HEK293 (cell line): ENCODE results near the gene SLC25A25.

Experiments
- CTCF ChIA-PET: fragments of 350-600 bp; formaldehyde crosslinking; extraction: SDS; loops from one replicate; lab custom pipeline; 2021; ENCODE audit warnings: antibody characterized with exemption; lab: Yijun Ruan, JAX
- POLR2A ChIA-PET: fragments of 300-600 bp; formaldehyde crosslinking; extraction: SDS; loops from one replicate; lab custom pipeline; 2020; ENCODE audit warnings: antibody characterized with exemption, inconsistent platforms; lab: Yijun Ruan, JAX
- H3K27ac ChIP-seq: fragments of 200-500 bp; sonication (Bioruptor generic); 2 replicates; pipeline ENCODE4 v1.5.1; 2014; ENCODE audit warnings: low read depth, low read length, control low read depth, inconsistent platforms; ENCODE audit errors: extremely low read depth
- H3K36me3 ChIP-seq, 2 experiments: fragments of 200-500 bp in 1 of 2; sonication (Bioruptor generic) in 1 of 2; 1 replicate in 1 of 2; 2 replicates in 1 of 2; pipeline ENCODE4 v1.5.1; 2014 to 2017; ENCODE audit warnings: inconsistent platforms in 2 of 2, low read length in 2 of 2; ENCODE audit not compliant: control insufficient read depth in 2 of 2, insufficient read depth in 1 of 2
- H3K4me1 ChIP-seq: fragments of 200-500 bp; sonication (Bioruptor generic); 2 replicates; pipeline ENCODE4 v1.5.1; 2014; ENCODE audit warnings: mild to moderate bottlenecking, low read length, inconsistent platforms; ENCODE audit not compliant: control insufficient read depth, insufficient read depth
- H3K4me3 ChIP-seq: 2 replicates; pipeline ENCODE4 v1.5.1; 2011; ENCODE audit warnings: low read depth, mild to moderate bottlenecking, control low read depth, low read length, moderate library complexity
- H3K9me3 ChIP-seq: fragments of 200-500 bp; sonication (Bioruptor generic); 2 replicates; pipeline ENCODE4 v1.5.1; 2014; ENCODE audit warnings: low read depth, low read length, inconsistent platforms; ENCODE audit not compliant: control insufficient read depth, insufficient read depth
- ELK4 ChIP-seq: IDR thresholded peaks from 2 replicates; pipeline ENCODE4 v1.6.1; 2011; ENCODE audit warnings: mild to moderate bottlenecking, low read depth, low read length, borderline replicate concordance
- GLIS1 ChIP-seq: fragments of 450-650 bp; formaldehyde crosslinking; IDR thresholded peaks from 2 replicates; pipeline ENCODE4 v1.5.1; 2016; ENCODE audit warnings: missing biosample characterization, missing genetic modification characterization
- ZBTB1 ChIP-seq: fragments of 450-650 bp; formaldehyde crosslinking; IDR thresholded peaks from 2 replicates; pipeline ENCODE4 v1.5.1; 2016; ENCODE audit warnings: missing biosample characterization, missing genetic modification characterization
- ZEB2 ChIP-seq: fragments of 450-650 bp; formaldehyde crosslinking; IDR thresholded peaks from 2 replicates; pipeline ENCODE4 v1.5.1; 2016; ENCODE audit warnings: missing biosample characterization, missing genetic modification characterization
- ZNF121 ChIP-seq: fragments of 450-650 bp; formaldehyde crosslinking; IDR thresholded peaks from 2 replicates; pipeline ENCODE4 v1.5.1; 2016; ENCODE audit warnings: missing biosample characterization, missing genetic modification characterization
- ZNF140 ChIP-seq: fragments of 450-650 bp; formaldehyde crosslinking; IDR thresholded peaks from 2 replicates; pipeline ENCODE4 v1.5.1; 2016; ENCODE audit warnings: missing biosample characterization, missing genetic modification characterization
- ZNF19 ChIP-seq: fragments of 450-650 bp; formaldehyde crosslinking; IDR thresholded peaks from 2 replicates; pipeline ENCODE4; 2016; ENCODE audit warnings: missing biosample characterization, missing genetic modification characterization, low read depth
- ZNF335 ChIP-seq: fragments of 450-650 bp; formaldehyde crosslinking; conservative IDR thresholded peaks from 2 replicates; pipeline ENCODE4 v1.5.1; 2016; ENCODE audit warnings: missing biosample characterization, missing genetic modification characterization
- ZNF354C ChIP-seq: fragments of 450-650 bp; formaldehyde crosslinking; IDR thresholded peaks from 2 replicates; pipeline ENCODE4 v1.5.1; 2016; ENCODE audit warnings: missing biosample characterization, missing genetic modification characterization, low read depth, borderline replicate concordance
- ZNF37A ChIP-seq: fragments of 450-650 bp; IDR thresholded peaks from 2 replicates; pipeline ENCODE4 v1.5.1; 2018; ENCODE audit warnings: missing biosample characterization, missing genetic modification characterization
- ZNF423 ChIP-seq: fragments of 450-650 bp; formaldehyde crosslinking; IDR thresholded peaks from 2 replicates; pipeline ENCODE4 v1.5.1; 2016; ENCODE audit warnings: missing biosample characterization, missing genetic modification characterization
- ZNF426 ChIP-seq: fragments of 450-650 bp; formaldehyde crosslinking; IDR thresholded peaks from 2 replicates; pipeline ENCODE4 v1.5.1; 2017; ENCODE audit warnings: missing biosample characterization, missing genetic modification characterization, mild to moderate bottlenecking, inconsistent platforms, moderate library complexity
- ZNF433 ChIP-seq: fragments of 450-650 bp; formaldehyde crosslinking; IDR thresholded peaks from 2 replicates; pipeline ENCODE4 v1.5.1; 2016; ENCODE audit warnings: missing biosample characterization, missing genetic modification characterization, low read depth
- ZNF544 ChIP-seq: fragments of 450-650 bp; formaldehyde crosslinking; IDR thresholded peaks from 2 replicates; pipeline ENCODE4 v1.5.0; 2017; ENCODE audit warnings: missing biosample characterization, missing genetic modification characterization
- ZNF548 ChIP-seq: fragments of 450-650 bp; formaldehyde crosslinking; IDR thresholded peaks from 2 replicates; pipeline ENCODE4 v1.5.1; 2016; ENCODE audit warnings: missing biosample characterization, missing genetic modification characterization
- ZNF558 ChIP-seq: fragments of 450-650 bp; formaldehyde crosslinking; IDR thresholded peaks from 2 replicates; pipeline ENCODE4 v1.5.1; 2016; ENCODE audit warnings: missing biosample characterization, missing genetic modification characterization
- ZNF561 ChIP-seq: fragments of 450-650 bp; IDR thresholded peaks from 2 replicates; pipeline ENCODE4 v1.5.1; 2018; ENCODE audit warnings: missing biosample characterization, missing genetic modification characterization, borderline replicate concordance
- ZNF670 ChIP-seq: fragments of 450-650 bp; formaldehyde crosslinking; IDR thresholded peaks from 2 replicates; pipeline ENCODE4 v1.5.1; 2016; ENCODE audit warnings: missing biosample characterization, missing genetic modification characterization, low read depth
- TF ChIP-seq, protein P1 (sequence below): fragments of 450-650 bp; formaldehyde crosslinking; IDR thresholded peaks from 2 replicates; pipeline ENCODE4 v1.5.1; 2017; ENCODE audit warnings: missing biosample characterization, missing genetic modification characterization
- TF ChIP-seq, protein P2 (sequence below): fragments of 450-650 bp; formaldehyde crosslinking; IDR thresholded peaks from 2 replicates; pipeline ENCODE4 v1.5.1; 2016; ENCODE audit warnings: missing biosample characterization, missing genetic modification characterization, low read depth

SLC25A25 gene

GRCh38 chr9:128051932-128052709 lies 15.9 kb upstream of the SLC25A25 start:
- Histone ChIP-seq H3K9me3 (no peaks in the 10 kb centered on the region), H3K27ac (no peak overlapping the region), H3K36me3 (no peaks in the 10 kb centered on the region), H3K4me3 (no peak overlapping the region), H3K4me1 (peaks cover 5% of the 10 kb centered on the region)
- TF ChIP-seq ZNF548 (tag by site-specific recombination) (no peak), ZNF335 (tag by site-specific recombination) (peak; percentile 15; the same call in 1 of the 2 replicates), GLIS1 (tag by site-specific recombination) (peak; percentile 13; the same call in 1 of the 2 replicates), ZNF433 (tag by site-specific recombination) (no peak)
- POLR2A ChIA-PET: interaction anchor here (0.6 to 1.5 kb wide), 4 partner anchors 10 to 274 kb away, joined by 3 to 5 read pairs (median 3); partner anchors contain the start of genes SH2D3C and SLC25A25
- CTCF ChIA-PET: interaction anchor here (1.0 to 1.9 kb wide), 4 partner anchors 11 to 108 kb away, joined by 3 to 6 read pairs (median 4); no protein-coding TSS in a partner anchor

DNA sequence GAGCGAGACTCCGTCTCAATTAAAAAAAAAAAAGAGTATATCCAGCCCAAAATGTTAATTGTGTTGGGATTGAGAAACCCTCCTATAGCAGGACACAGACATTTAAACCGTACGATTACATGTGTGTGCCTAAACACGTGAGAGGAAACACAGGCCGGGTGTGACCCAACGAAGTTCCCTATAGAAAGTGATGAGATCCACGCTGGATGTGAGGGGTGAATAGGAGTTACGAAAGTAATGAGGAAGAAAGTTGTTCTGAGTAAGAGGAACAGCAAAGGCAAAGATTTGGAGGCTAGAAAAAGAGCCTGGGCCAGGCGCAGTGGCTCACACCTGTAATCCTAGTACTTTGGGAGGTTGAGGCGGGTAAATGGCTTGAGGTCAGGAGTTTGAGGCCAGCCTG lies 14.5 kb upstream of the SLC25A25 start:
- Histone ChIP-seq H3K4me3 (no peak overlapping the region), H3K4me1 (peaks cover 6% of the 10 kb centered on the region), H3K9me3 (no peaks in the 10 kb centered on the region), H3K27ac (no peak overlapping the region), H3K36me3 (no peaks in the 10 kb centered on the region)
- ChIA-PET POLR2A (no interaction called here), CTCF (interaction anchor here (1.9 kb wide), 1 partner anchor 18 kb away, joined by 6 read pairs; no protein-coding TSS in a partner anchor)
- TF ChIP-seq ZNF423 (no peak), ZNF140 (tag by site-specific recombination) (no peak), ZNF19 (tag by site-specific recombination) (no peak), ZNF561 (tag by site-specific recombination) (no peak), ZBTB1 (no peak), ZNF544 (tag by site-specific recombination) (no peak), ZEB2 (tag by site-specific recombination) (no peak), ZNF426 (tag by site-specific recombination) (no peak)
- TF ChIP-seq, protein P1, sequence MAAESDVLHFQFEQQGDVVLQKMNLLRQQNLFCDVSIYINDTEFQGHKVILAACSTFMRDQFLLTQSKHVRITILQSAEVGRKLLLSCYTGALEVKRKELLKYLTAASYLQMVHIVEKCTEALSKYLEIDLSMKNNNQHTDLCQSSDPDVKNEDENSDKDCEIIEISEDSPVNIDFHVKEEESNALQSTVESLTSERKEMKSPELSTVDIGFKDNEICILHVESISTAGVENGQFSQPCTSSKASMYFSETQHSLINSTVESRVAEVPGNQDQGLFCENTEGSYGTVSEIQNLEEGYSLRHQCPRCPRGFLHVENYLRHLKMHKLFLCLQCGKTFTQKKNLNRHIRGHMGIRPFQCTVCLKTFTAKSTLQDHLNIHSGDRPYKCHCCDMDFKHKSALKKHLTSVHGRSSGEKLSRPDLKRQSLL (tag by site-specific recombination): no peak
- TF ChIP-seq, protein P2, sequence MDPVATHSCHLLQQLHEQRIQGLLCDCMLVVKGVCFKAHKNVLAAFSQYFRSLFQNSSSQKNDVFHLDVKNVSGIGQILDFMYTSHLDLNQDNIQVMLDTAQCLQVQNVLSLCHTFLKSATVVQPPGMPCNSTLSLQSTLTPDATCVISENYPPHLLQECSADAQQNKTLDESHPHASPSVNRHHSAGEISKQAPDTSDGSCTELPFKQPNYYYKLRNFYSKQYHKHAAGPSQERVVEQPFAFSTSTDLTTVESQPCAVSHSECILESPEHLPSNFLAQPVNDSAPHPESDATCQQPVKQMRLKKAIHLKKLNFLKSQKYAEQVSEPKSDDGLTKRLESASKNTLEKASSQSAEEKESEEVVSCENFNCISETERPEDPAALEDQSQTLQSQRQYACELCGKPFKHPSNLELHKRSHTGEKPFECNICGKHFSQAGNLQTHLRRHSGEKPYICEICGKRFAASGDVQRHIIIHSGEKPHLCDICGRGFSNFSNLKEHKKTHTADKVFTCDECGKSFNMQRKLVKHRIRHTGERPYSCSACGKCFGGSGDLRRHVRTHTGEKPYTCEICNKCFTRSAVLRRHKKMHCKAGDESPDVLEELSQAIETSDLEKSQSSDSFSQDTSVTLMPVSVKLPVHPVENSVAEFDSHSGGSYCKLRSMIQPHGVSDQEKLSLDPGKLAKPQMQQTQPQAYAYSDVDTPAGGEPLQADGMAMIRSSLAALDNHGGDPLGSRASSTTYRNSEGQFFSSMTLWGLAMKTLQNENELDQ (tag by site-specific recombination): no peak

DNA sequence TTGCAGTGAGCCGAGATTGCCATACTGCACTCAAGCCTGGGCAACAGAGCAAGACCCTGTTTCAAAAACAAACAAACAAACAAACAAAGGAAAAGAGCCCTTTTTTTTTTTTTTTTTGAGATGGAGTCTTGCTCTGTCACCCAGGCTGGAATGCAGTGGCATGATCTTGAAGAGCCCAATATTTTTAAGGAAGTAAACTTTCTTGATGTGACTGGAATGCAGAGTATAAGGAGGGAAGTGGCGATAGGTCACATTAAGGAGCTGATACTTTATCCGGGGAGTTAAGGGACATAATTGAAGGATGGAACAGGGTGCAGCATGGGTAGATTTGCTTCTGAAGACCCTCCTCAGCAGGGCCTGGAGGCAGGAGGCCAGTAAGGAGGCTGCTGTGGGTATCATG lies 13.9 kb upstream of the SLC25A25 start:
- H3K36me3 ChIP-seq: no peaks in the 10 kb centered on the region
- no peak overlapping the region for H3K27ac ChIP-seq
- H3K9me3 ChIP-seq: no peaks in the 10 kb centered on the region
- H3K4me3 ChIP-seq: no peak overlapping the region
- TF ChIP-seq ZNF354C (tag by site-specific recombination): no peak
- TF ChIP-seq ZNF670 (tag by site-specific recombination): no peak
- TF ChIP-seq ZNF121 (tag by site-specific recombination): no peak
- TF ChIP-seq ELK4: no peak
- TF ChIP-seq ZNF37A (tag by site-specific recombination): no peak
- TF ChIP-seq ZNF558 (tag by site-specific recombination): no peak
- ChIA-PET CTCF (no interaction called here), POLR2A (no interaction called here)
- H3K4me1 ChIP-seq: peaks cover 6% of the 10 kb centered on the region
